ENCODE data around the gene HOXA4. TPM values are rescaled to one million over a fixed set of nuclear protein-coding genes. Genes with fewer than 3 reads are reported as not detected.

The HOXA4 gene
- total and polyA plus RNA-seq, 2 of the 8 experiments (the other 6 are each of a cell fraction or from before 2014, with no cell fraction given) = not detected

DNA sequence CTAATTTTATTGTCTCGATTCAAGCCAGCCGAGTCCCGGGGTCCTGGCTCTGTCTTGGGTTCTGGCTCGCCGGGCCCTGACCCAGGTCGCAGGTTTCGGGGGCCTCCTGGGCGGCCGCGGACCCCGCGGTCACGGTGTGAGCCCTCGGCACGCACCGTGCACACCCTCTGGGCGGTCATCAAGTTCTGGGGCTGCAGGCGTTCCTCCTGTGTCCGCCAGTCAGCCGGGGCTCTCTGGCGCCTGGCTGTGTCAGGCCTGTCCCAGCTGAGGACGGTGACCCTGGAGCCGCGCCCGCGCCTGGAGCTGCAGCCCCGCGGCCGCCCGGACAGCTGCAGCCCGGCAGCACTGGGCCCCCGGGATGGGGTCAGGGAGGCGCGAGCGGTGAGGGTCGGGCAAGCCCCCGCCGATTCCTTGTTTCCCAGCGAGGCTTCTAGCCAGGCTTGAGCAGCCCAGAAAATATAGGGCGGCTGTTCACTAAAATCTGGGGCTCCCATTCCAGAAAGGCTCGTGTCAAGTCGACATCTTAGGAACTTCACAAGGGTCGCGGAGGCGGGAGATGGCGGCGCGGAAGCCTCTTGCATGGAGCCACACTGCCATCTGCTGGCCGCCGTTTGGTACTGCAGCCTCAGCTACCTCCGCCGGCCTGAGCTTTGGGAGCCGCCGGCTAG lies 30.1 kb upstream of the HOXA4 start:
- Histone ChIP-seq H3K9me3 (ENCODE audit: insufficient read depth in 2 of 2, low read depth in 1 of 2, low read length in 1 of 2) (peaks cover 0 to 17% of the 10 kb centered on the region in 2 experiments; a peak in 1 of 4 replicates), H3K56ac (replicated peaks; ENCODE audit: insufficient read length, low read depth, low read length) (no peak overlapping the region), H3K23me2 (ENCODE audit: low read depth, low read length) (no peaks in the 10 kb centered on the region), H3K79me1 (ENCODE audit: low read depth, low read length) (no peaks in the 10 kb centered on the region), H3K27ac (ENCODE audit: low read depth, low read length) (no peak overlapping the region), H4K20me1 (replicated peaks in 1 of 2; ENCODE audit: control insufficient read depth in 1 of 2, insufficient read depth in 2 of 2, low read length in 2 of 2) (peaks cover 14 to 27% of the 10 kb centered on the region in 2 experiments), H4K8ac (ENCODE audit: extremely low read depth, insufficient read depth, low read length) (no peak overlapping the region), H3K23ac (ENCODE audit: insufficient read length) (no peak overlapping the region), H2BK15ac (ENCODE audit: low read length) (no peak overlapping the region), H2BK120ac (replicated peaks; ENCODE audit: low read depth, low read length) (no peak overlapping the region), H3K18ac (ENCODE audit: extremely low read depth, low read length) (no peak overlapping the region), H2BK20ac (ENCODE audit: low read length) (no peak overlapping the region), H3K36me3 (ENCODE audit: control insufficient read depth in 2 of 4, insufficient read depth in 4 of 4, low read length in 3 of 4) (peaks cover 0 to 28% (median 0%) of the 10 kb centered on the region in 4 experiments; a peak in 1 of 8 replicates), H3K4me1 (replicated peaks in 1 of 4; ENCODE audit: control insufficient read depth in 3 of 4, insufficient read depth in 4 of 4, low read length in 3 of 4) (peaks cover 0 to 2% (median 0%) of the 10 kb centered on the region in 4 experiments; a peak in 4 of 7 replicates), H3K14ac (ENCODE audit: insufficient read length) (no peak overlapping the region), H2AFZ (ENCODE audit: low read length) (no peak overlapping the region; the same call in 1 of the 2 replicates), H4K5ac (ENCODE audit: insufficient read length, low read depth, low read length) (no peak overlapping the region), H3K4ac (replicated peaks; ENCODE audit: insufficient read length, low read depth, low read length) (no peak overlapping the region), H3K9ac (replicated peaks in 1 of 4; ENCODE audit: extremely low read depth in 1 of 4, low read depth in 3 of 4, low read length in 3 of 4) (no peak overlapping the region), H2AK5ac (ENCODE audit: low read depth, low read length) (no peak overlapping the region), H3K79me2 (ENCODE audit: control insufficient read depth in 1 of 2, insufficient read depth in 2 of 2, low read length in 2 of 2) (no peaks in the 10 kb centered on the region), H3K4me3 (ENCODE audit: extremely low read depth in 1 of 4, insufficient read depth in 2 of 4, low read depth in 3 of 4, low read length in 4 of 4) (peak overlapping the region in 3 of 4 experiments; percentile 38 to 60 (median 45); a peak in 5 of 8 replicates), H3K4me2 (ENCODE audit: insufficient read depth in 1 of 2, low read depth in 2 of 2, low read length in 2 of 2) (peak overlapping the region; percentile 0 to 77; a peak in 3 of 4 replicates), H3K27me3 (replicated peaks in 1 of 4; ENCODE audit: control insufficient read depth in 3 of 4, extremely low read depth in 1 of 4, insufficient read depth in 3 of 4, low read length in 3 of 4) (peaks cover 98 to 100% (median 99%) of the 10 kb centered on the region in 4 experiments), H2BK12ac (ENCODE audit: low read depth, low read length) (no peak overlapping the region), H4K91ac (replicated peaks; ENCODE audit: insufficient read length, low read length) (no peak overlapping the region), H2BK5ac (ENCODE audit: low read depth, low read length) (no peak overlapping the region)
- ChIA-PET POLR2A (ENCODE audit: partially characterized antibody) (interaction anchor here (0.6 to 0.7 kb wide), 2 partner anchors 26 to 958 kb away, joined by 3 to 4 read pairs; no protein-coding TSS in a partner anchor), CTCF (ENCODE audit: partially characterized antibody) (interaction anchor here (0.5 to 4.4 kb wide), 37 partner anchors 10 to 845 kb away, joined by 3 to 80 read pairs (median 4); partner anchors contain the start of genes HOXA3, HOXA4, HOXA5 and HOXA6)
- 11% methylated on average over 45 of the region's 54 CpGs; no CpG with 5 or more reads in 1 of the 2 experiments for WGBS, 2 experiments (ENCODE audit: extremely low coverage in 1 of 2, insufficient coverage in 1 of 2, insufficient read length in 1 of 2, insufficient replicate concordance in 2 of 2, low coverage in 1 of 2, low lambda C conversion rate in 2 of 2, missing lambda C conversion rate in 1 of 2)
- FAIRE-seq (no peak), DNase-seq (ENCODE audit: low read depth in 1 of 2, low spot score in 2 of 2) (peak; percentile 59 to 96)
- TF ChIP-seq RAD21 (IDR thresholded peaks at IDR 0.05 in 1 of 2, conservative IDR thresholded peaks at IDR 0.05 in 1 of 2; ENCODE audit: low read depth in 2 of 2, low read length in 2 of 2) (peak; percentile 93 to 95), SUZ12 (IDR thresholded peaks at IDR 0.05; ENCODE audit: low read length) (peak; percentile 98), CBX8 (IDR thresholded peaks at IDR 0.05; ENCODE audit: borderline replicate concordance, low read depth, low read length) (no peak), TAF1 (IDR thresholded peaks at IDR 0.05; ENCODE audit: low read depth, low read length) (no peak), YY1 (IDR thresholded peaks at IDR 0.05; ENCODE audit: low read depth, low read length) (peak; percentile 96), RNF2 (IDR thresholded peaks at IDR 0.05; ENCODE audit: borderline replicate concordance, low read depth, low read length, missing control alignments, poor library complexity, severe bottlenecking) (peak; percentile 86), TEAD4 (IDR thresholded peaks at IDR 0.05; ENCODE audit: low read depth, low read length) (peak; percentile 60; the same call in 1 of the 2 replicates), EZH2 (IDR thresholded peaks at IDR 0.05; ENCODE audit: low read depth, low read length, severe bottlenecking) (peak; percentile 97), KDM4A (IDR thresholded peaks at IDR 0.05; ENCODE audit: low read depth, low read length, severe bottlenecking) (peak; percentile 63)
- TF ChIP-seq, protein P1, sequence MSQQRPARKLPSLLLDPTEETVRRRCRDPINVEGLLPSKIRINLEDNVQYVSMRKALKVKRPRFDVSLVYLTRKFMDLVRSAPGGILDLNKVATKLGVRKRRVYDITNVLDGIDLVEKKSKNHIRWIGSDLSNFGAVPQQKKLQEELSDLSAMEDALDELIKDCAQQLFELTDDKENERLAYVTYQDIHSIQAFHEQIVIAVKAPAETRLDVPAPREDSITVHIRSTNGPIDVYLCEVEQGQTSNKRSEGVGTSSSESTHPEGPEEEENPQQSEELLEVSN (IDR thresholded peaks at IDR 0.05) = peak; percentile 65
